Natural killer cell (primary cell): ENCODE data around the gene ASTN2. TPM values are rescaled to one million over a fixed set of nuclear protein-coding genes. Genes with fewer than 3 reads are reported as not detected.

Experiments
- ATAC-seq, 3 donors: fragments of 150-1000 bp in 2 of 3; fragments of 200-7000 bp in 1 of 3; cut with Tn5 transposase; 1 replicate in 1 of 3; 2 replicates in 2 of 3; pipeline ENCODE4 v1.10.0; 2021; ENCODE audit warnings: mild to moderate bottlenecking in 2 of 3, moderate library complexity in 2 of 3
- DNase-seq, 2 donors: peaks; one replicate each; pipeline versions ENCODE4 v3.0.0 to v3.0.0-alpha.2; 2013 to 2021; ENCODE audit warnings: mixed read lengths in 1 of 2
- H3K27ac ChIP-seq: one replicate; pipeline ENCODE4 v1.5.1; 2013; ENCODE audit warnings: mild to moderate bottlenecking, low read length
- H3K27me3 ChIP-seq: one replicate; pipeline ENCODE4 v1.6.1; 2013; ENCODE audit warnings: low read length; ENCODE audit not compliant: control insufficient read depth, insufficient read depth
- H3K36me3 ChIP-seq: one replicate; pipeline ENCODE4 v1.6.1; 2013; ENCODE audit warnings: low read length; ENCODE audit not compliant: control insufficient read depth, insufficient read depth
- H3K4me1 ChIP-seq: one replicate; pipeline ENCODE4 v1.6.1; 2013; ENCODE audit warnings: low read length; ENCODE audit not compliant: control insufficient read depth, insufficient read depth
- H3K4me3 ChIP-seq: one replicate; pipeline ENCODE4 v1.5.1; 2013; ENCODE audit warnings: low read length
- H3K9me3 ChIP-seq: one replicate; pipeline ENCODE4 v1.6.1; 2013; ENCODE audit warnings: low read length; ENCODE audit not compliant: control insufficient read depth, insufficient read depth
- H3K27ac Mint-ChIP-seq, 2 donors: one replicate each; pipeline ENCODE4 v1.8.0; 2022; ENCODE audit warnings: mild to moderate bottlenecking in 2 of 2, mixed read lengths in 2 of 2, moderate library complexity in 1 of 2
- H3K27me3 Mint-ChIP-seq, 2 donors: one replicate each; pipeline ENCODE4 v1.8.0; 2022; ENCODE audit warnings: low read depth in 2 of 2, mixed read lengths in 2 of 2
- H3K36me3 Mint-ChIP-seq: one replicate; pipeline ENCODE4 v1.8.0; 2022; ENCODE audit warnings: mixed read lengths
- H3K4me1 Mint-ChIP-seq, 2 donors: one replicate each; pipeline ENCODE4 v1.8.0; 2022; ENCODE audit warnings: mixed read lengths in 2 of 2
- H3K4me3 Mint-ChIP-seq: one replicate; pipeline ENCODE4 v1.8.0; 2022; ENCODE audit warnings: mild to moderate bottlenecking, moderate library complexity, mixed read lengths
- H3K9me3 Mint-ChIP-seq, 2 donors: one replicate each; pipeline ENCODE4 v1.8.0; 2022; ENCODE audit warnings: mixed read lengths in 2 of 2
- CTCF ChIP-seq: fragments of 200-600 bp; IDR thresholded peaks from one replicate; pipeline ENCODE4 v1.8.0; 2022; ENCODE audit warnings: antibody characterized with exemption
- WGBS: methylation state at CpG from one replicate; pipeline ENCODE4 v1.1.7; 2013; ENCODE audit warnings: missing lambda C conversion rate; ENCODE audit not compliant: insufficient coverage; 5-methylcytosine and 5-hydroxymethylcytosine counted together
- intact Hi-C: fragments of 100-400 bp; cut with micrococcal nuclease; formaldehyde crosslinking; loops from one replicate; pipeline ENCODE4 v1.14.2; 2022
- total RNA-seq, 4 donors: library from RNA; stranded (reverse); fragments of 120-200 nt in 1 of 4; gene quantifications; one replicate each; pipeline versions ENCODE4 v1.2.3 to v1.2.4, GENCODE V29; 2013 to 2022

The ASTN2 gene
- total RNA-seq, 3 donors from 2014 or later (not counting 1 experiment from before 2014, with no cell fraction given): 3.0 to 3.5 (median 3.2) TPM

- Histone ChIP-seq H3K9me3 (no peaks in the 10 kb centered on the region), H3K27ac (no peak overlapping the region), H3K4me1 (no peaks in the 10 kb centered on the region), H3K36me3 (no peaks in the 10 kb centered on the region), H3K4me3 (no peak overlapping the region), H3K27me3 (no peaks in the 10 kb centered on the region)
- DNase-seq (no peak), ATAC-seq (no peak)
- Mint-ChIP-seq H3K27ac (no peak overlapping the region), H3K4me1 (no peaks in the 10 kb centered on the region), H3K36me3 (no peaks in the 10 kb centered on the region), H3K4me3 (no peak overlapping the region), H3K9me3 (peaks cover 0 to 8% of the 10 kb centered on the region in 2 donors), H3K27me3 (no peaks in the 10 kb centered on the region)
- WGBS: 68% methylated on average over 2 of the region's 3 CpGs
- TF ChIP-seq CTCF: no peak
- intact Hi-C loops: no loop called here
Observed at GRCh38 chr9:116564266-116564793, 850.5 kb downstream of the ASTN2 start.

GRCh38 chr9:116558818-116559540 lies 855.9 kb downstream of the ASTN2 start:
- Histone ChIP-seq H3K36me3 (no peaks in the 10 kb centered on the region), H3K9me3 (no peaks in the 10 kb centered on the region), H3K27ac (no peak overlapping the region), H3K27me3 (no peaks in the 10 kb centered on the region), H3K4me1 (no peaks in the 10 kb centered on the region), H3K4me3 (no peak overlapping the region)
- intact Hi-C loops: no loop called here
- Mint-ChIP-seq H3K9me3 (peaks cover 0 to 6% of the 10 kb centered on the region in 2 donors), H3K27ac (no peak overlapping the region), H3K36me3 (no peaks in the 10 kb centered on the region), H3K4me3 (no peak overlapping the region), H3K4me1 (no peaks in the 10 kb centered on the region), H3K27me3 (no peaks in the 10 kb centered on the region)
- TF ChIP-seq CTCF: no peak
- ATAC-seq (no peak), DNase-seq (no peak)
- 86% methylated on average over 5 of the region's 5 CpGs for WGBS

- Mint-ChIP-seq H3K27me3 (no peaks in the 10 kb centered on the region), H3K9me3 (peaks cover 0 to 4% of the 10 kb centered on the region in 2 donors), H3K4me1 (no peaks in the 10 kb centered on the region), H3K4me3 (no peak overlapping the region), H3K36me3 (no peaks in the 10 kb centered on the region), H3K27ac (no peak overlapping the region)
- Histone ChIP-seq H3K9me3 (no peaks in the 10 kb centered on the region), H3K27ac (no peak overlapping the region), H3K27me3 (no peaks in the 10 kb centered on the region), H3K36me3 (no peaks in the 10 kb centered on the region), H3K4me1 (no peaks in the 10 kb centered on the region), H3K4me3 (no peak overlapping the region)
- no peak for TF ChIP-seq CTCF
- no peak for ATAC-seq
- intact Hi-C loops: no loop called here
- no peak for DNase-seq
Observed at GRCh38 chr9:116558035-116558434, 856.8 kb downstream of the ASTN2 start.
